Measurements from ENCODE around the gene LDB3.

DNA sequence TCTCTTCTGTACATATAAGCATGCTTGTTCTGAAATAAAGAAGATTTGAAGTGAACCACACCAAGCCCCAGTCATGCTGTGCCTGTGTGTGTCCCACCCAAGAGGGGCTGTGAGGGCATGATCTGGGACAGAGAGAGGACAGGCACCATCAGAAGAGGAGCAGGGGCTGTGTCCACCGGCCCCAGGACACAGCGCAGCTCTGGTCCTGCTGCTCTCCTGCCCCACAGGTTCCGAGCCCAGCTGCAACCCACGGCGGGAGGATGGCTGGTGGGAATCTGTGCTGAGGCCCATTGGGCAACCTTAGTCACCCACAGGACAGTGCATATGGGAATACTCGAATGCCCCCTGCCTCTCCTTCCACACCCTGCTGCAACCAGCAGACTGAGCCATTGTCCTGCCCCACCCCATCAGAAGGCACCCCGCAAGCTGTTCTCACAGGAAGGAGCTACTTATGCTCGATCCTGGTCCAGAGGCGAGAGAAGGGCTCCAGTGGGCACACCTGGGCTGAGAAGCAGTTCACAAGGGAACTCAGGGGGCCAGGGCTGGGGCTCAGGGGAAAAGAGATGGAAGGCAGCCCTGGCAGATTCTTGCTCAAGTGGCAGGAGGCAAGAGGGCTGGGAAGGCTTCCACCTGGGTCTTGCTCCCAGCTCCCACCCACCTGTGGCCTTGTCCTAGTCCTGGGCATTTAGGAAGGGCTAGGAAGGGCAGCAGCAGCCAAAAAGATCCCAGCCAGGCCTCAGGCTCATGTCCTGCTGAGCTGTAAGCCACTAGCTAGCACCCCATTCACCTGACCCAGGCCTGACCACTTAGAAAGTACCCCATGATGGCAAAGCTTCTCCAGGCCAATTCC is 31.9 kb downstream of the LDB3 start:
- TF ChIP-seq, protein P1, sequence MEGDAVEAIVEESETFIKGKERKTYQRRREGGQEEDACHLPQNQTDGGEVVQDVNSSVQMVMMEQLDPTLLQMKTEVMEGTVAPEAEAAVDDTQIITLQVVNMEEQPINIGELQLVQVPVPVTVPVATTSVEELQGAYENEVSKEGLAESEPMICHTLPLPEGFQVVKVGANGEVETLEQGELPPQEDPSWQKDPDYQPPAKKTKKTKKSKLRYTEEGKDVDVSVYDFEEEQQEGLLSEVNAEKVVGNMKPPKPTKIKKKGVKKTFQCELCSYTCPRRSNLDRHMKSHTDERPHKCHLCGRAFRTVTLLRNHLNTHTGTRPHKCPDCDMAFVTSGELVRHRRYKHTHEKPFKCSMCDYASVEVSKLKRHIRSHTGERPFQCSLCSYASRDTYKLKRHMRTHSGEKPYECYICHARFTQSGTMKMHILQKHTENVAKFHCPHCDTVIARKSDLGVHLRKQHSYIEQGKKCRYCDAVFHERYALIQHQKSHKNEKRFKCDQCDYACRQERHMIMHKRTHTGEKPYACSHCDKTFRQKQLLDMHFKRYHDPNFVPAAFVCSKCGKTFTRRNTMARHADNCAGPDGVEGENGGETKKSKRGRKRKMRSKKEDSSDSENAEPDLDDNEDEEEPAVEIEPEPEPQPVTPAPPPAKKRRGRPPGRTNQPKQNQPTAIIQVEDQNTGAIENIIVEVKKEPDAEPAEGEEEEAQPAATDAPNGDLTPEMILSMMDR (IDR thresholded peaks at IDR 0.05; ENCODE audit: borderline replicate concordance, extremely low read depth, low read length, poor library complexity, severe bottlenecking) = no peak
- no peak for TF ChIP-seq EZH2 (IDR thresholded peaks at IDR 0.05; ENCODE audit: borderline replicate concordance, low read depth, low read length, severe bottlenecking)
